ENCODE measurements around the gene PIK3C2A. TPM values are rescaled to one million over a fixed set of nuclear protein-coding genes. Genes with fewer than 3 reads are reported as not detected.
A peak's percentile ranks its signal among the peaks of the same experiment; 100 is the strongest.

Gene PIK3C2A
- total and polyA plus RNA-seq, 2 experiments from 2014 or later: 14.5 to 31.8 TPM

DNA sequence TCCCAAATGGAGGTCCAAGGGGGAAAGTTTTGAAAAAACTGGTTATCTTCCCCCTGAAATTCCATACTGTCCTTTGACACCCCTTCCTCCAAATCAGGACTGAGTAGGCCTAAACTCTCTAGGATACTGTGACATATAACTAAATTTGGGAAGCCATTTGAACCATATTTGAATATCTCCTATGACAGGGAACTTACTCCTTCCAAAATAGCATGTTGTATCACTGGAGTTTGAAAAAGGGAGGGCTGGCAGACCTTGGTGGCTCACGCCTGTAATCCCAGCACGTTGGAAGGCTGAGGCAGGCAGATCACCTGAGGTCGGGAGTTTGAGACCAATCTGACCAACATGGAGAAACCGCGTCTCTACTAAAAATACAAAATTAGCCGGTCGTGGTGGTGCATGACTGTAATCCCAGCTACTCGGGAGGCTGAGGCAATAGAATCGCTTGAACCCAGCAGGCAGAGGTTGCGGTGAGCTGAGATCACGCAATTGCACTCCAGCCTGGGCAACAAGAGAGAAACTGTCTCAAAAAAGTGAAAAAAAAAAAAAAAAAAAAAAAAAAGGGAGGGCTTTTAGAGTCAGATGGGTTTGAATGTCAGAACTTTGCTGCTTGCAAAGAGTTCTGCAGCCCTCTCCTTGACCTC lies 42.4 kb downstream of the PIK3C2A start:
- Histone ChIP-seq H3K79me2 (ENCODE audit: insufficient read depth) (peaks cover 86% of the 10 kb centered on the region), H3F3A (ENCODE audit: insufficient read depth) (no peaks in the 10 kb centered on the region), H3K9ac (no peak overlapping the region), H2AFZ (no peak overlapping the region), H3K27ac (no peak overlapping the region), H3K9me2 (ENCODE audit: insufficient read depth) (no peaks in the 10 kb centered on the region), H4K20me1 (ENCODE audit: insufficient read depth) (no peaks in the 10 kb centered on the region), H3K4me3 (no peak overlapping the region), H3K4me2 (ENCODE audit: unreplicated experiment) (peak overlapping the region; percentile 13), H3K9me3 (ENCODE audit: low read depth) (no peaks in the 10 kb centered on the region), H3K27me3 (replicated peaks; ENCODE audit: insufficient read depth) (no peaks in the 10 kb centered on the region), H3K4me1 (ENCODE audit: insufficient read depth) (peaks cover 7% of the 10 kb centered on the region), H3K36me3 (ENCODE audit: low read depth) (no peaks in the 10 kb centered on the region)
- in situ Hi-C loops (cut with MboI): no loop called here
- no peak for DNase-seq
- 88% methylated on average over 11 of the region's 11 CpGs for WGBS, 2 experiments (ENCODE audit: low coverage in 1 of 2, low lambda C conversion rate in 2 of 2, missing lambda C conversion rate in 2 of 2)
- TF ChIP-seq EZH2 (IDR thresholded peaks at IDR 0.05; ENCODE audit: insufficient read depth, poor library complexity, severe bottlenecking) (no peak), EZH2phosphoT487 (IDR thresholded peaks at IDR 0.05; ENCODE audit: insufficient read depth, low read depth) (no peak)

DNA sequence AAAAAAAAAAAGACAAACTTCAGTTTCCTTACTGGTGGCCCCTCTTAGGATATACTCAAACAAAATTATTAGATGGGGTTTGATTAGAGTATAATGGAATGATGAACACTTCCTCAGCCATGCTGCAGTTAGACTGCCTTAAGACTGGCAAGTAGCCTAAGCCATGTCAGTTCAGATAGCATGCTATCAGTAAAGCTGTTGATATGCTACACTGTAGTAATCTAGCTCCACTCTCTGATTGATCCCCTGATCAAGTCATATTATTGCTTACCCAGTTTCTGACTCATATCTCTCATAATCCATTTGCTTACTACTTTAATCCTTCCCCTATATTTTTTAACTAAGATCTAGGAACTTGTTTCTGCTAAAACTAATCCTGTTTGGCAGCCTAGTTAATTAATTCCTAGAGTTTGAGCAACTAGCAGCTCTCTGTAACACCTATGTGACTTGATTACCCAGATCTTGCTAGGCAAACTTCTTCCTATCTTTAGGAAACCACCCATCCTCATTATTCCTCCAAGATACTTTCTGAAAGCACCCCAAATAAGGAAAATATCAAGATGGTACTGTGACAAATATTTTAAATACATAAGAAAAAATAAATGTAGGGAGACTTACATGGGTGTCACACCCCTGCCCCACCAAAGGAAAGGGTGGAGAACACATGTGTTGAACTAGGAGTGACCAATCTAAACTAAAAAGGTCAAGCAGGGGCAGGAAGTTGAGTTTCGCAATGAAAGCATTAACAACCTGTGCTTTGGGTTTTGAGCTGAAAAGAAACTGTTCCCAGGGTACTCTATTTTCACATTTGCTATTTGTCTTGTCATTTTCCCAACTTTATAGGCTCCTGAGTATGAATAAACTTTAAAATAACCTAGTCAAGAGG lies 43.2 kb downstream of the PIK3C2A start:
- WGBS, 2 experiments (ENCODE audit: low coverage in 1 of 2, low lambda C conversion rate in 2 of 2, missing lambda C conversion rate in 2 of 2): 94 to 100% methylated on average over 1 of the region's 1 CpG
- no peaks in the 10 kb centered on the region for H3K9me3 ChIP-seq (ENCODE audit: low read depth)
- no peaks in the 10 kb centered on the region for H4K20me1 ChIP-seq (ENCODE audit: insufficient read depth)
- H3K4me3 ChIP-seq: no peak overlapping the region
- H2AFZ ChIP-seq: no peak overlapping the region
- H3K79me2 ChIP-seq (ENCODE audit: insufficient read depth): peaks cover 86% of the 10 kb centered on the region
- TF ChIP-seq EZH2phosphoT487 (IDR thresholded peaks at IDR 0.05; ENCODE audit: insufficient read depth, low read depth): no peak
- TF ChIP-seq EZH2 (IDR thresholded peaks at IDR 0.05; ENCODE audit: insufficient read depth, poor library complexity, severe bottlenecking): no peak
- peaks cover 7% of the 10 kb centered on the region for H3K4me1 ChIP-seq (ENCODE audit: insufficient read depth)
- H3K27ac ChIP-seq: no peak overlapping the region
- DNase-seq: no peak
- in situ Hi-C loops (cut with MboI): no loop called here
- no peaks in the 10 kb centered on the region for H3K9me2 ChIP-seq (ENCODE audit: insufficient read depth)
- H3F3A ChIP-seq (ENCODE audit: insufficient read depth): no peaks in the 10 kb centered on the region
- H3K9ac ChIP-seq: no peak overlapping the region
- no peaks in the 10 kb centered on the region for H3K36me3 ChIP-seq (ENCODE audit: low read depth)
- H3K27me3 ChIP-seq (replicated peaks; ENCODE audit: insufficient read depth): no peaks in the 10 kb centered on the region
- peak overlapping the region; percentile 13 for H3K4me2 ChIP-seq (ENCODE audit: unreplicated experiment)

DNA sequence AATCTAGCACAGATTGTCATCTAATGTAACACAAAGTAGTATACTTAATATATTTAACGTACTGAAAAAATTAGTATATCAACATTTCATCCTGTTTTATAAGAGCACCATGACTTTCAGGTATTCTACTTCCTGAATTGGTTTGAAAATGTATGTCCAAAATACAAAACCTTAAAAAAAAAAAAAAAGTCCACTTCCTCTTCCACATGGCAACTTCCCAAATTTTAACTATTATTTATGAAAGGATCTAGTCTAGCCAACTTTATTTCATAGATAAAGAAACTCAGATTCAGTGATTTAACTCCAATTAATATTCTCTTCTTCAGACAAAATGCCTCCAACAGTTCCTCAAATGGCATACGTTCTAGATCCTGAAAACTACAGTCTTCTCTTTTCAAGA lies 44.0 kb downstream of the PIK3C2A start:
- Histone ChIP-seq H3K27ac (no peak overlapping the region), H3K9me3 (ENCODE audit: low read depth) (no peaks in the 10 kb centered on the region), H3K4me2 (ENCODE audit: unreplicated experiment) (no peak overlapping the region), H3K9me2 (ENCODE audit: insufficient read depth) (no peaks in the 10 kb centered on the region), H4K20me1 (ENCODE audit: insufficient read depth) (no peaks in the 10 kb centered on the region), H3K36me3 (ENCODE audit: low read depth) (no peaks in the 10 kb centered on the region), H3K4me3 (no peak overlapping the region), H2AFZ (no peak overlapping the region), H3K4me1 (ENCODE audit: insufficient read depth) (peaks cover 7% of the 10 kb centered on the region), H3F3A (ENCODE audit: insufficient read depth) (no peaks in the 10 kb centered on the region), H3K27me3 (replicated peaks; ENCODE audit: insufficient read depth) (no peaks in the 10 kb centered on the region), H3K79me2 (ENCODE audit: insufficient read depth) (peaks cover 86% of the 10 kb centered on the region), H3K9ac (no peak overlapping the region)
- no peak for TF ChIP-seq EZH2 (IDR thresholded peaks at IDR 0.05; ENCODE audit: insufficient read depth, poor library complexity, severe bottlenecking)
- no peak for TF ChIP-seq EZH2phosphoT487 (IDR thresholded peaks at IDR 0.05; ENCODE audit: insufficient read depth, low read depth)
- in situ Hi-C loops (cut with MboI): no loop called here
- no peak for DNase-seq
- 98% methylated on average over 2 of the region's 2 CpGs for WGBS, 2 experiments (ENCODE audit: low coverage in 1 of 2, low lambda C conversion rate in 2 of 2, missing lambda C conversion rate in 2 of 2)

DNA sequence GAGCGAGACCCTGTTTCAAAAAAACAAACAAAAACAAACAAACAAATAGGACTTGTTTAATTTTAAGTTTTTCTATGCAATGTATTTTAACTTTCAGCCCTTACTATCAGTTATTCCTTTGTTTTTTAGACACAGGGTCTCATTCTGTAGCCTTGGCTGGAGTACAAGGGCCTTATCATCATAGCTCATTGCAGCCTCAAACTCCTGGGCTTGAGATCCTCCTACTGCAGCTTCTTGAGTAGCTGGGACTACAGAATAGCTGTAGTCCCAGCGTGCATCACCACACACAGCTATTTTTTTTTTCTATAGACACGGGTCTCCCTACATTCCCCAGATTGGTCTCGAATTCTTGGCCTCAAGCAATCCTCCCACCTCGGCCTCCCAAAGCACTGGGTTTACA lies 44.5 kb downstream of the PIK3C2A start:
- no peaks in the 10 kb centered on the region for H3K27me3 ChIP-seq (replicated peaks; ENCODE audit: insufficient read depth)
- no peak overlapping the region for H3K27ac ChIP-seq
- peaks cover 88% of the 10 kb centered on the region for H3K79me2 ChIP-seq (ENCODE audit: insufficient read depth)
- no peak for TF ChIP-seq EZH2 (IDR thresholded peaks at IDR 0.05; ENCODE audit: insufficient read depth, poor library complexity, severe bottlenecking)
- no peak for TF ChIP-seq EZH2phosphoT487 (IDR thresholded peaks at IDR 0.05; ENCODE audit: insufficient read depth, low read depth)
- no peaks in the 10 kb centered on the region for H3K9me2 ChIP-seq (ENCODE audit: insufficient read depth)
- no peaks in the 10 kb centered on the region for H3K36me3 ChIP-seq (ENCODE audit: low read depth)
- no peak overlapping the region for H3K4me3 ChIP-seq
- in situ Hi-C loops (cut with MboI): no loop called here
- WGBS, 2 experiments (ENCODE audit: low coverage in 1 of 2, low lambda C conversion rate in 2 of 2, missing lambda C conversion rate in 2 of 2): 93 to 100% methylated on average over 5 of the region's 5 CpGs
- H3K4me2 ChIP-seq (ENCODE audit: unreplicated experiment): no peak overlapping the region
- H3F3A ChIP-seq (ENCODE audit: insufficient read depth): no peaks in the 10 kb centered on the region
- no peak overlapping the region for H2AFZ ChIP-seq
- no peak overlapping the region for H3K9ac ChIP-seq
- no peaks in the 10 kb centered on the region for H3K9me3 ChIP-seq (ENCODE audit: low read depth)
- no peaks in the 10 kb centered on the region for H4K20me1 ChIP-seq (ENCODE audit: insufficient read depth)
- DNase-seq: no peak
- H3K4me1 ChIP-seq (ENCODE audit: insufficient read depth): peaks cover 7% of the 10 kb centered on the region

All from GM23248 (cell line).